ENCODE data around the gene CASP5. TPM values are rescaled to one million over a fixed set of nuclear protein-coding genes. Genes with fewer than 3 reads are reported as not detected.
A peak's percentile ranks its signal among the peaks of the same experiment; 100 is the strongest.
"Not testable (repeated sequence)": the region's sequence is repeated elsewhere in the genome, so short reads cannot be mapped to it uniquely, and the experiment has no call there.

The CASP5 gene
- total RNA-seq, 3 donors from 2014 or later, result not detected

GRCh38 chr11:105003151-105003550, 19.8 kb downstream of the CASP5 start:
- ATAC-seq, result no peak
- no peaks in the 10 kb centered on the region for H3K27me3 Mint-ChIP-seq (ENCODE audit: low read depth)
- H3K36me3 Mint-ChIP-seq (ENCODE audit: insufficient read depth), result no peaks in the 10 kb centered on the region
- H3K4me3 Mint-ChIP-seq, result no peak overlapping the region
- DNase-seq, result no peak
- no peaks in the 10 kb centered on the region for H3K9me3 Mint-ChIP-seq
- H3K4me1 Mint-ChIP-seq (ENCODE audit: low read depth), result peaks cover 9% of the 10 kb centered on the region

GRCh38 chr11:105000797-105001196, 22.2 kb downstream of the CASP5 start:
- Mint-ChIP-seq H3K27me3 (ENCODE audit: low read depth) (no peaks in the 10 kb centered on the region), H3K36me3 (ENCODE audit: insufficient read depth) (no peaks in the 10 kb centered on the region), H3K9me3 (no peaks in the 10 kb centered on the region), H3K4me1 (ENCODE audit: low read depth) (peaks cover 9% of the 10 kb centered on the region), H3K4me3 (no peak overlapping the region)
- ATAC-seq (peak; percentile 60 to 81), DNase-seq (peak; percentile 45)

GRCh38 chr11:105000167-105000566, 22.8 kb downstream of the CASP5 start:
- H3K4me3 Mint-ChIP-seq, result no peak overlapping the region
- no peak for DNase-seq
- no peaks in the 10 kb centered on the region for H3K27me3 Mint-ChIP-seq (ENCODE audit: low read depth)
- H3K4me1 Mint-ChIP-seq (ENCODE audit: low read depth), result peaks cover 9% of the 10 kb centered on the region
- H3K9me3 Mint-ChIP-seq, result no peaks in the 10 kb centered on the region
- no peak for ATAC-seq
- H3K36me3 Mint-ChIP-seq (ENCODE audit: insufficient read depth), result no peaks in the 10 kb centered on the region

GRCh38 chr11:104999721-105000120, 23.2 kb downstream of the CASP5 start:
- Mint-ChIP-seq H3K9me3 (no peaks in the 10 kb centered on the region), H3K4me3 (no peak overlapping the region), H3K4me1 (ENCODE audit: low read depth) (peaks cover 13% of the 10 kb centered on the region), H3K27me3 (ENCODE audit: low read depth) (no peaks in the 10 kb centered on the region), H3K36me3 (ENCODE audit: insufficient read depth) (no peaks in the 10 kb centered on the region)
- no peak for DNase-seq
- ATAC-seq, result no peak

- H3K36me3 Mint-ChIP-seq (ENCODE audit: insufficient read depth), result no peaks in the 10 kb centered on the region
- peaks cover 18% of the 10 kb centered on the region for H3K4me1 Mint-ChIP-seq (ENCODE audit: low read depth)
- no peak for DNase-seq
- no peaks in the 10 kb centered on the region for H3K9me3 Mint-ChIP-seq
- no peak overlapping the region for H3K4me3 Mint-ChIP-seq
- no peak for ATAC-seq
- H3K27me3 Mint-ChIP-seq (ENCODE audit: low read depth), result no peaks in the 10 kb centered on the region
Observed at GRCh38 chr11:104997288-104997687, 25.7 kb downstream of the CASP5 start.

GRCh38 chr11:104995001-104995408, 28.0 kb downstream of the CASP5 start:
- Mint-ChIP-seq H3K27me3 (ENCODE audit: low read depth) (no peaks in the 10 kb centered on the region), H3K9me3 (no peaks in the 10 kb centered on the region), H3K4me3 (no peak overlapping the region), H3K36me3 (ENCODE audit: insufficient read depth) (no peaks in the 10 kb centered on the region), H3K4me1 (ENCODE audit: low read depth) (peaks cover 13% of the 10 kb centered on the region)
- ATAC-seq (no peak), DNase-seq (no peak)

- ATAC-seq, result no peak
- Mint-ChIP-seq H3K4me3 (no peak overlapping the region), H3K4me1 (ENCODE audit: low read depth) (peaks cover 9% of the 10 kb centered on the region), H3K9me3 (peaks cover 6% of the 10 kb centered on the region), H3K36me3 (ENCODE audit: insufficient read depth) (peaks cover 2% of the 10 kb centered on the region), H3K27me3 (ENCODE audit: low read depth) (no peaks in the 10 kb centered on the region)
- no peak for DNase-seq
Observed at GRCh38 chr11:104992781-104993180, 30.2 kb downstream of the CASP5 start.

- Mint-ChIP-seq H3K9me3 (peaks cover 13% of the 10 kb centered on the region), H3K4me1 (ENCODE audit: low read depth) (peaks cover 9% of the 10 kb centered on the region), H3K36me3 (ENCODE audit: insufficient read depth) (peaks cover 2% of the 10 kb centered on the region), H3K27me3 (ENCODE audit: low read depth) (no peaks in the 10 kb centered on the region), H3K4me3 (no peak overlapping the region)
- ATAC-seq (no peak), DNase-seq (no peak)
Observed at GRCh38 chr11:104991994-104992393, 31.0 kb downstream of the CASP5 start.

GRCh38 chr11:104984808-104985207, 38.2 kb downstream of the CASP5 start:
- Mint-ChIP-seq H3K27me3 (ENCODE audit: low read depth) (no peaks in the 10 kb centered on the region), H3K4me3 (no peak overlapping the region), H3K36me3 (ENCODE audit: insufficient read depth) (peaks cover 2% of the 10 kb centered on the region), H3K4me1 (ENCODE audit: low read depth) (no peaks in the 10 kb centered on the region), H3K9me3 (peaks cover 13% of the 10 kb centered on the region)
- ATAC-seq (no peak), DNase-seq (no peak)

- no peak for DNase-seq
- no peaks in the 10 kb centered on the region for H3K4me1 Mint-ChIP-seq (ENCODE audit: low read depth)
- H3K27me3 Mint-ChIP-seq (ENCODE audit: low read depth), result no peaks in the 10 kb centered on the region
- no peaks in the 10 kb centered on the region for H3K36me3 Mint-ChIP-seq (ENCODE audit: insufficient read depth)
- H3K9me3 Mint-ChIP-seq, result peaks cover under 1% of the 10 kb centered on the region
- ATAC-seq, result no peak
- no peak overlapping the region for H3K4me3 Mint-ChIP-seq
Observed at GRCh38 chr11:104979839-104980238, 43.1 kb downstream of the CASP5 start.

- no peak overlapping the region for H3K4me3 Mint-ChIP-seq
- peaks cover 27% of the 10 kb centered on the region for H3K9me3 Mint-ChIP-seq
- H3K4me1 Mint-ChIP-seq (ENCODE audit: low read depth), result peaks cover 4% of the 10 kb centered on the region
- H3K36me3 Mint-ChIP-seq (ENCODE audit: insufficient read depth), result no peaks in the 10 kb centered on the region
- ATAC-seq (no peak), DNase-seq (no peak)
- H3K27me3 Mint-ChIP-seq (ENCODE audit: low read depth), result no peaks in the 10 kb centered on the region
Observed at GRCh38 chr11:104973616-104974015, 49.4 kb downstream of the CASP5 start.

GRCh38 chr11:104972924-104973323, 50.0 kb downstream of the CASP5 start:
- not testable (repeated sequence) for H3K27me3 Mint-ChIP-seq (ENCODE audit: low read depth); H3K36me3 Mint-ChIP-seq (ENCODE audit: insufficient read depth); ATAC-seq; DNase-seq; H3K4me3 Mint-ChIP-seq; H3K4me1 Mint-ChIP-seq (ENCODE audit: low read depth)
- peaks cover 27% of the 10 kb centered on the region for H3K9me3 Mint-ChIP-seq

- H3K27me3 Mint-ChIP-seq (ENCODE audit: low read depth), result no peaks in the 10 kb centered on the region
- H3K4me1 Mint-ChIP-seq (ENCODE audit: low read depth), result peaks cover 25% of the 10 kb centered on the region
Observed at GRCh38 chr11:104970756-104971155, 52.2 kb downstream of the CASP5 start.

GRCh38 chr11:104968856-104969776, 53.9 kb downstream of the CASP5 start:
- Mint-ChIP-seq H3K4me3 (peak overlapping the region; percentile 90), H3K36me3 (ENCODE audit: insufficient read depth) (peaks cover 11% of the 10 kb centered on the region), H3K9me3 (peaks cover 19% of the 10 kb centered on the region), H3K27me3 (ENCODE audit: low read depth) (no peaks in the 10 kb centered on the region), H3K4me1 (ENCODE audit: low read depth) (peaks cover 34% of the 10 kb centered on the region)
- ATAC-seq (peak in 1 of 2 donors; percentile 19), DNase-seq (no peak)

More at GRCh38 chr11:104970756-104971155, 52.2 kb downstream of the CASP5 start:
- DNase-seq (no peak), ATAC-seq (no peak)
- no peak overlapping the region for H3K4me3 Mint-ChIP-seq
- peaks cover 27% of the 10 kb centered on the region for H3K9me3 Mint-ChIP-seq
- H3K36me3 Mint-ChIP-seq (ENCODE audit: insufficient read depth), result no peaks in the 10 kb centered on the region

GRCh38 chr11:104968355-104968855, 54.6 kb downstream of the CASP5 start, which contains the start of gene CASP4:
Gene CASP4, minus strand, starts transcription at chr11:104968574. Its CDS starts 49 bp downstream, at chr11:104968525.
- no peaks in the 10 kb centered on the region for H3K27me3 Mint-ChIP-seq (ENCODE audit: low read depth)
- H3K4me1 Mint-ChIP-seq (ENCODE audit: low read depth), result peaks cover 39% of the 10 kb centered on the region
- DNase-seq (no peak), ATAC-seq (peak; percentile 55 to 63)
- peak within 1 kb of the TSS; percentile 90 for H3K4me3 Mint-ChIP-seq
- peaks cover 13% of the 10 kb centered on the region for H3K9me3 Mint-ChIP-seq
- H3K36me3 Mint-ChIP-seq (ENCODE audit: insufficient read depth), result peaks cover 14% of the 10 kb centered on the region
